ENCODE data around the gene GALNT9. TPM values are rescaled to one million over a fixed set of nuclear protein-coding genes. Genes with fewer than 3 reads are reported as not detected.

Gene GALNT9
- total and polyA plus RNA-seq, 2 donors (not counting 1 experiment from before 2014, with no cell fraction given), result 0.71 to 2.4 TPM

- Mint-ChIP-seq H3K4me1 (no peaks in the 10 kb centered on the region), H3K27ac (no peak overlapping the region), H3K27me3 (peaks cover 44% of the 10 kb centered on the region), H3K4me3 (no peak overlapping the region), H3K9me3 (ENCODE audit: insufficient read depth) (no peaks in the 10 kb centered on the region)
- Histone ChIP-seq H3K36me3 (replicated peaks in 1 of 2; ENCODE audit: control extremely low read depth in 1 of 2, control insufficient read depth in 1 of 2, extremely low read depth in 1 of 2, insufficient read depth in 2 of 2, low read length in 1 of 2) (no peaks in the 10 kb centered on the region), H2AFZ (ENCODE audit: insufficient read depth, low read depth, low read length, poor library complexity, severe bottlenecking) (no peak overlapping the region), H3K9ac (ENCODE audit: low read length) (no peak overlapping the region), H3K4me1 (ENCODE audit: control insufficient read depth in 2 of 2, insufficient read depth in 2 of 2, low read length in 2 of 2) (no peaks in the 10 kb centered on the region), H4K20me1 (ENCODE audit: control insufficient read depth, insufficient read depth, low read length, poor library complexity, severe bottlenecking) (no peaks in the 10 kb centered on the region), H3K79me2 (ENCODE audit: control insufficient read depth, insufficient read depth, low read length) (no peaks in the 10 kb centered on the region), H3K27me3 (replicated peaks in 1 of 4; ENCODE audit: control extremely low read depth in 1 of 4, control insufficient read depth in 3 of 4, insufficient read depth in 4 of 4, low read length in 3 of 4) (peaks cover 0 to 54% (median 19%) of the 10 kb centered on the region in 4 experiments), H3K4me2 (replicated peaks; ENCODE audit: low read depth, low read length, poor library complexity, severe bottlenecking) (no peak overlapping the region), H3K9me3 (ENCODE audit: control extremely low read depth in 1 of 3, control insufficient read depth in 2 of 3, insufficient read depth in 1 of 3, low read length in 2 of 3) (peaks cover 0 to 18% (median 2%) of the 10 kb centered on the region in 3 donors), H3K27ac (ENCODE audit: low read length in 2 of 2) (no peak overlapping the region), H3K4me3 (ENCODE audit: control extremely low read depth in 1 of 5, extremely low read depth in 1 of 5, insufficient read depth in 1 of 5, low read depth in 2 of 5, low read length in 4 of 5) (no peak overlapping the region)
- ChIA-PET POLR2A (no interaction called here), CTCF (no interaction called here)
- TF ChIP-seq CTCF (IDR thresholded peaks at IDR 0.05) (no peak), EZH2 (IDR thresholded peaks at IDR 0.05; ENCODE audit: borderline replicate concordance, insufficient read depth, low read depth, low read length, poor library complexity, severe bottlenecking) (no peak)
- ATAC-seq (ENCODE audit: low read depth) (no peak), DNase-seq (no peak)
- 70% methylated on average over 18 of the region's 22 CpGs for WGBS (ENCODE audit: insufficient coverage)
- intact Hi-C loops (cut with micrococcal nuclease), result no loop called here
Observed at GRCh38 chr12:132375747-132376463, 46.5 kb upstream of the GALNT9 start.

Data from B cell (primary cell).